Mononuclear cell (primary cell): ENCODE results near the gene MYO7B. TPM values are rescaled to one million over a fixed set of nuclear protein-coding genes. Genes with fewer than 3 reads are reported as not detected.
"Not testable (repeated sequence)": the region's sequence is repeated elsewhere in the genome, so short reads cannot be mapped to it uniquely, and the experiment has no call there.

ENCODE experiments used
- H3K27me3 ChIP-seq: 2 replicates; pipeline ENCODE4 v1.6.0; 2011; ENCODE audit warnings: low read length, control low read depth; ENCODE audit not compliant: insufficient read depth
- H3K4me1 ChIP-seq: 2 replicates; pipeline ENCODE4 v1.5.1; 2011; ENCODE audit warnings: mild to moderate bottlenecking, low read length, control low read depth; ENCODE audit not compliant: insufficient read depth
- H3K4me3 ChIP-seq: 2 replicates; pipeline ENCODE4 v1.5.1; 2011; ENCODE audit warnings: mild to moderate bottlenecking, low read length, moderate library complexity
- H3K9me3 ChIP-seq: 2 replicates; pipeline ENCODE4 v1.5.1; 2011; ENCODE audit warnings: low read depth, mild to moderate bottlenecking, control low read depth, low read length
- total RNA-seq: library from RNA; depleted of rRNA; stranded (reverse); fragments of >200 nt; gene quantifications from one replicate; pipeline ENCODE4 v1.2.3, GENCODE V29; 2012

Gene MYO7B
- total RNA-seq, 1 donor = 1.0 TPM

- Histone ChIP-seq H3K4me3 (no peak overlapping the region), H3K4me1 (peaks cover 11% of the 10 kb centered on the region), H3K9me3 (no peaks in the 10 kb centered on the region), H3K27me3 (no peaks in the 10 kb centered on the region)
These were observed 35.1 kb downstream of the MYO7B start for GRCh38 chr2:127570282-127571250.

GRCh38 chr2:127572352-127572751 is 36.9 kb downstream of the MYO7B start:
- not testable (repeated sequence) for H3K4me3 ChIP-seq

DNA sequence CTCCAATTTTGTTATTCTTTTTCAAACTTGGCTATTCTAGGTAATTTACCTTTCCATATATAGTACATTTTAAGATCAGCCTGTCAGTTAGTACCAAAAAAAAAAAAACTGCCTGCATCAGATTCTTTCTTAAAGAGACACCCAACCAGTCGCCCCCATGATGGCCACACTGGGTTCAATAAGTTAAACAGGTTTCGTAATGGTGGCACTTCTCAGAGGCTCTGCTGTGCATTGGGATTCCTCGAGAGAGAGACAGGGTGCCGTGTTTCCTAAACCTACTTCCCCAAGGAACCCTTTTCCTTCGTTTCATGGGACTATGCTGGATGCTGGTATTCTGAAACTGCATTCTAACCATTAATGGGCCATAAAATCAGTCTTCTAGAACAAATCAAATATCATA is 37.4 kb downstream of the MYO7B start:
- Histone ChIP-seq H3K27me3 (no peaks in the 10 kb centered on the region), H3K9me3 (no peaks in the 10 kb centered on the region), H3K4me1 (peaks cover 34% of the 10 kb centered on the region), H3K4me3 (no peak overlapping the region)

More at GRCh38 chr2:127572352-127572751, 36.9 kb downstream of the MYO7B start:
- peaks cover 29% of the 10 kb centered on the region for H3K4me1 ChIP-seq
- H3K27me3 ChIP-seq, H3K9me3 ChIP-seq: not testable (repeated sequence)

DNA sequence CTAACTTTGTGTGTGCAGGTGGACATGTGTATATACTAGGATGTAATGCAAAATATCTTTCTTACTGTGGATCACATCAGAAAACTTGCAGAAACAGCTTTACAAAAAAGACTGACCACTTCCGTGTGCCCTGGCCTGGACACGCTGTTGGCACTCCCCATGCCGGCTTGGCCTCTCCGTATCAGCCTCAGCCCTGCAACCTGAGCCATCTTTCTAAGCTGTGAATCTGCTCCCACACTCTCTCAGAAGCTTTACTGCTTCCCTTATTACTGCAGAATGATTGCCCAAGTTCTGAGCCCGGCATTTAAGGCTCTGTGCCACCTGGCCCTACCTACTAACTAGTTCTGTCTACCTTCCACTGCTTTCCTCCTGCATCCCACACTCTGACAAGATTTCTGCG is 37.8 kb downstream of the MYO7B start:
- H3K27me3 ChIP-seq = no peaks in the 10 kb centered on the region
- no peaks in the 10 kb centered on the region for H3K9me3 ChIP-seq
- H3K4me3 ChIP-seq = no peak overlapping the region
- H3K4me1 ChIP-seq = peaks cover 36% of the 10 kb centered on the region

GRCh38 chr2:127573771-127574170 is 38.3 kb downstream of the MYO7B start:
- Histone ChIP-seq H3K9me3 (no peaks in the 10 kb centered on the region), H3K4me3 (no peak overlapping the region), H3K27me3 (no peaks in the 10 kb centered on the region), H3K4me1 (peaks cover 36% of the 10 kb centered on the region)

DNA sequence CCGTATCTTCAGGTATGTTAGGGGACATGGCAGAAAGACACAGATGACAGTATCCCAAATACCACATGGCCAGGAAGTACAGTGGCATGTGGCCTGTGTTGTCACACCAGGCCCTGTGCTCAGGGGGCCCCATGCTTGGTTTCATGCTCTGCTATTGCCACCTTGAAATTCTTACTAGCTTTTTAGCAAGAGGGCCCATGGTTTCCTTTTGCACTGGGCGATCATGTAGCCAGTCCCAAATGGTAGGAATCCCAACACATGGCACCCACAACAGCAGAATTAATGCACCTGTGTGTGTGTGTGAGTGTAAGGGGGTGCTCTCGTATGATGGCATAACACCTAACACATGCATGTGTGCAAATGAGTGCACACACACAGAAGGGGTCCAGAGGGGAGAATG is 39.2 kb downstream of the MYO7B start:
- Histone ChIP-seq H3K9me3 (no peaks in the 10 kb centered on the region), H3K27me3 (no peaks in the 10 kb centered on the region), H3K4me1 (peaks cover 36% of the 10 kb centered on the region), H3K4me3 (no peak overlapping the region)

- Histone ChIP-seq H3K9me3 (no peaks in the 10 kb centered on the region), H3K4me1 (peaks cover 39% of the 10 kb centered on the region), H3K27me3 (no peaks in the 10 kb centered on the region), H3K4me3 (no peak overlapping the region)
These were observed 39.8 kb downstream of the MYO7B start for GRCh38 chr2:127575185-127575765.

DNA sequence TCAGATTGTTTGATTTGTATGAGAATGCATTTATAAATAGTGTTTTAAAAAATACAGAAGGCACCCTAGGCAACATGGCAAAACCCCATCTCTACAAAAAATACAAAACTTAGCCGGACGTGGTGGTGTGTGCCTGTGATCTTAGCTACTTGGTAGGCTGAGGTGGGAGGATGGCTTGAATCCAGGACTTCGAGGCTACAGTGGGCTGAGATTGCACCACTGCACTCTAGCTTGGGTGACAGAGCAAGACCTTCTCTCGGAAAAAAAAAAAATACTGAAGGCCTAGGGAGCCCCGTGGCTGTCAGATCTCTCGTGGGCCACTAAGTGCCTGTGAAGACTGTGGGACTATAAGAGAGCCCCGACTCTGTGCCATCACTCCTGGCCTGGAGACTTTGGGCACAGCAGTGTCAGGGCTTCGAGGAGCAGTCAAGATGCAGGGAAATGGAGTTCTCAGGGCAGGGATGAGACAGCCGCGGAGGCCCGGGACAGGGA is 40.5 kb downstream of the MYO7B start:
- H3K27me3 ChIP-seq = no peaks in the 10 kb centered on the region
- no peaks in the 10 kb centered on the region for H3K9me3 ChIP-seq
- no peak overlapping the region for H3K4me3 ChIP-seq
- peaks cover 39% of the 10 kb centered on the region for H3K4me1 ChIP-seq

DNA sequence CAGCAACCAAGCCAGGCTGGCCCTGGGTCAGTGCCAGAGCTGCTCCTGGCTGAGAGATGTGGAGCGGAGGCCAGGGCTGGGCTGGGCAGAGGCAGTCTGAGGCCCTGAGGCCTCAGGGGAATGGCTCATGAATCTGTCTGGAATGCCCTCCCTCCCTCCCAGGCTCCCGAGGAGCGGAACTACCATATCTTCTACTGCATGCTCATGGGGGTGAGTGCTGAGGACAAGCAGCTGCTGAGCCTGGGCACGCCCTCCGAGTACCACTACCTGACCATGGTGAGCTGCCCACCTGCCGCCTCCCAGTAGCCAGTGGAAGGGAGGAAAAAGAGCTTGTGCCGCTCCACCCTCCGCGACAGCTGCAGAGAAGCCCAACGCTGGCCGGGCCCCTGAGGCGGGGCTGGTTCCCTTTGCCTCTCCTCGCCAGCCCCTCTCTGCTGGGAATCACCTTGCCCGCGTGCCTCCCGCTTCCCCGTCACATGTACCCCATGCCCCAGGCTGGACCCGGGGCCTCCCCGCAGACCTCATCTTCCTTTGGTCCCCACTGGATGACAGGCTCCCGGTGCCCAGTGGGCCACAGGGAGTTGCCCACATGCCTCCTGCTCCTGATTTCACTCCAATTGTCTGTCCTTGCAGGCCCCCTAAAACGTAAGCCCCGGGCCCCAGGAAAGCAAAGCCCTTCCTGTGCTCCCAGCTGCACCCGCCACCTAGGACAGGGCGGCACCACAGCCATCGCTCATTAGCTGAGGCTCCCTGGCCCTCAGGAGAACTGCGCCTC is 41.1 kb downstream of the MYO7B start:
- H3K9me3 ChIP-seq = no peaks in the 10 kb centered on the region
- H3K4me1 ChIP-seq = peaks cover 39% of the 10 kb centered on the region
- H3K27me3 ChIP-seq = no peaks in the 10 kb centered on the region
- H3K4me3 ChIP-seq = no peak overlapping the region

- peaks cover 39% of the 10 kb centered on the region for H3K4me1 ChIP-seq
- no peaks in the 10 kb centered on the region for H3K27me3 ChIP-seq
- H3K9me3 ChIP-seq = no peaks in the 10 kb centered on the region
- H3K4me3 ChIP-seq = no peak overlapping the region
These were observed 41.7 kb downstream of the MYO7B start for GRCh38 chr2:127577208-127577475.

DNA sequence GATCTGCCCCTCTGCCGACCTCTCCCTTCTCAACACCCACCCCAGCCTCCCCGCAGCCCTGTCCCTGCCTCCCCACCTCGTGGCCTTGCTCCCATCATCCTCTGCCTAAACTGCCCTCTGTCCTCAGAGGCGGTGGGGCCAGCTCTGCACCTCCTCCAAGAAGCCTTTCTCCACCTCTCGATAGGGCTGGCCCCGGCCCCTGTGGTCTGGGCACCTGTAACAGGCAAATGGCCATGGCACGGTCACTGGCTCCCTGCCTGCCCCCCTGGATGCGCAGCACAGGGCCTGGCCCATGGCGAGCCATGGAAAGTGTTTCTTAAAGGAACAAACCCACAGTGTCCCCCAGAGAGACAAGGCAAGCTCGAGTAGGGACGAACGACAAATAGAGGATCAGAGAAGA is 42.0 kb downstream of the MYO7B start:
- Histone ChIP-seq H3K4me3 (no peak overlapping the region), H3K9me3 (no peaks in the 10 kb centered on the region), H3K27me3 (no peaks in the 10 kb centered on the region), H3K4me1 (peaks cover 39% of the 10 kb centered on the region)

- Histone ChIP-seq H3K4me1 (peaks cover 39% of the 10 kb centered on the region), H3K4me3 (no peak overlapping the region), H3K27me3 (no peaks in the 10 kb centered on the region), H3K9me3 (no peaks in the 10 kb centered on the region)
These were observed 42.5 kb downstream of the MYO7B start for GRCh38 chr2:127577973-127578372.

DNA sequence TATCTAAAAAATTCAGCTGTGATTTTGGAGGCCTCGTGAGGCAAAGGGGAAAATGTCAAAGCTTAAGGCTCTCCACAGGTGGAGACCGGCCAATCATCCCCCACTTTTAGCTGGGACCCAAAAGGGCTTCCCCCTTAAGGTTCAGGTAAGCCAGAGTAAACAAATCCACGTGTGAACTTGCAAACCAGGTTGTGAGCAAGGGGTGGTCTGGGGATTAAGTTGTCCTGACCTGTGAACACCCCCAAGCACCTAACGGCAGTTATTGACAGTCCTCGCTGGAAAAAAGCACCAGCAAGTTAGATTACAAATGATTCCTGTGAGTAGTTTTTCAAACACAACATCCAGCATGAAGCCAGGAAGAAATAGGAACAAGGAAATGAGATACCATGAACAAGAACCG is 42.9 kb downstream of the MYO7B start:
- H3K4me3 ChIP-seq = no peak overlapping the region
- H3K9me3 ChIP-seq = no peaks in the 10 kb centered on the region
- no peaks in the 10 kb centered on the region for H3K27me3 ChIP-seq
- H3K4me1 ChIP-seq = peaks cover 39% of the 10 kb centered on the region

GRCh38 chr2:127579231-127579630 is 43.7 kb downstream of the MYO7B start:
- Histone ChIP-seq H3K27me3 (no peaks in the 10 kb centered on the region), H3K4me1 (peaks cover 39% of the 10 kb centered on the region), H3K9me3 (no peaks in the 10 kb centered on the region), H3K4me3 (no peak overlapping the region)
